GM18907 (cell line): ENCODE data around the gene SPRED2.
A peak's percentile ranks its signal among the peaks of the same experiment; 100 is the strongest.

Experiments
- ATAC-seq: cut with Tn5 transposase; IDR thresholded peaks from one replicate; pipeline ENCODE4 v1.9.1; 2021; ENCODE audit warnings: mild to moderate bottlenecking, moderate library complexity; ENCODE audit not compliant: unreplicated experiment

SPRED2 gene

GRCh38 chr2:65416945-65417344 lies 15.5 kb downstream of the SPRED2 start:
- ATAC-seq = no peak

DNA sequence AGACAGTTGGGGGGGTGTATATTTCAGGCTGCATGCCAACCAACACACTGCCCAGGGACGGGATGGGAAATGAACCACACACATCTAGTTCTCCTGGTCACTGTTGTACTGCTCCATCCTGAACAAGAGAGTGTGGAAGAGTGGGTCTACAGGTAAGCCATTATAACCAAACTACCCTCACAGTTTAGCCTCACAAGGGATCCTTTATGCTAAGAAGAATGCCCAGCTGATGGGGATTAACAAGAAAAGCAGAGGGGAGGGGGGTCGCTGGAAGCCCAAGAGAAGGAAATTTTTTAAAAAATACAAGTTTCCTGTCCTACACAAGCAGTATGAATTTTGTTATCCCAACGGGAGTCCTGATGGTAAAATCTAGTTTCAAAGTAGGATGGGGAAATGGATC lies 16.1 kb downstream of the SPRED2 start:
- ATAC-seq = no peak

DNA sequence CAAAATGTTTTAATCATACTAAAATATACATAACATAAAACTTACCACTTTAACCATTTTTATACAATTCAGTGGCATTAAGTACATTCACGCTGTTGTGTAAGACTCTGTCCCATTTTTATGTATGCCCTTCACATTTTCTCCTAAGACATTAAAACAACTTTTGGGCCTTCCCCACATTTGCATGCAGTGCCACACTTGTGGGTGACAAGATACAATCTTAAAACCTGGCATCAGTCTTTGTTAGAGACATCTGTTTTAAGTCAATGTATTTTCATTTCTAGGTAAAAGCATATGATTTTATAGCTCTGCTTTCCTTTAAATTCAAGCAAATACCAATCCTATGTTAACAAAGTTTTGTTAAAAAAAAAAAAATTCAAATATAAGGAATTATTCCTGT lies 17.3 kb downstream of the SPRED2 start:
- ATAC-seq = no peak

DNA sequence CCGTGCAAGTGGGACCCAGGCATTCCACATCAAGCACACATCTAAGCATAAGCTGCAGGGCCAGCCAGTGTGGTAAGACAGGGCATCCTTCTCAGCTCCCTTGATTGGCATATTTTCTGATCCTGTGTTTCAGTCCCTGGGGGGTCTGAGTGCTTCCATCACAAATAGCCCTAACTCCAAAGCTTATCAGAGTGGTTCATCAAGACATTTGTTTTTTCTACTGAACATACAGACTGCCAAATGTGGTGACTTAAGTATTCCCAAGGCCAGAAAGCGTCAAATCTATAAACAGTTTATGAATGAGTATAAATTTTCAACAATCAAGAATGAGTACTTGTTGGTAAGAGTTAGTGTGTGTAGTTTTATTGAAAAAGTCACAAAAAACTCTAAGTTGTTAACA lies 18.8 kb downstream of the SPRED2 start:
- ATAC-seq = no peak

GRCh38 chr2:65413106-65413505 lies 19.3 kb downstream of the SPRED2 start:
- no peak for ATAC-seq

- ATAC-seq = no peak
Measured at GRCh38 chr2:65411056-65411795, 21.2 kb downstream of the SPRED2 start.

- ATAC-seq = no peak
Measured at GRCh38 chr2:65409045-65409444, 23.4 kb downstream of the SPRED2 start.

DNA sequence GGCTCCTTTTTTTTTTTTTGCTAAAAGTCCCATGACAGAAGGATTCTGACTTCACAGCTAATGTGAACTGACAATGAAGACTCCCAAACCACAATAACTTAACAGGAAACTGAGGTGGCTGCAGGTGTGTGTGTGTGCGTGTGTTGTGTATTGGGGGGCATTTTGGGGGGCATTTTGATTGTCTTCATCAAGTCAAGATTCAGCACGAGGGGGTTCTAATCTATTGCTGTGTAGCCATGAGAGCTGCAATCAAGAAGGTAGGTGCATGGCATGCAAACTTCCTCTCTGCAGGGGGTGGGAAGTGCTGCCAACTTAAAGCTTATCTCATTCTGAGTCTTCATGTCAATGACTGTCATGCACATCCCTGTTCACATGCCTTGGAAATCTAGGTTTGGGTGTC lies 25.2 kb downstream of the SPRED2 start:
- no peak for ATAC-seq

- no peak for ATAC-seq
Measured at GRCh38 chr2:65404988-65405697, 27.3 kb downstream of the SPRED2 start.

DNA sequence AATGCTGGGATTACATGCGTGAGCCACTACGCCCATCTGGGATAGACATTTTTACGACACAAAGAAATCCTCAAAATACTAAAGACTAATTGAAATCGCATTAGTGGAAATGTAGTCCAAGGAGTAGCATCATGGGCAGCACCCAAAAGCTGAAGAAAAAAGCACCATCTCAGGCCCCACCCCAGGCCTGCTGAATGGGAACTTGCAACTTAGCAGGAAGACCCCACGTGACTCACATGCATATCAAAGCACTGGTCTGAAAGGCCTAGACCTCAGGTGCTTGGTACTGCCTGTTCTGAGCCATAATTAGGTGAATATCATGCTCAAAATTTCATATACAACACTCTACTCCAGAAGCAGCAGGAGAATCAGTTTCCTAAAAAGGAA lies 28.9 kb downstream of the SPRED2 start:
- no peak for ATAC-seq

DNA sequence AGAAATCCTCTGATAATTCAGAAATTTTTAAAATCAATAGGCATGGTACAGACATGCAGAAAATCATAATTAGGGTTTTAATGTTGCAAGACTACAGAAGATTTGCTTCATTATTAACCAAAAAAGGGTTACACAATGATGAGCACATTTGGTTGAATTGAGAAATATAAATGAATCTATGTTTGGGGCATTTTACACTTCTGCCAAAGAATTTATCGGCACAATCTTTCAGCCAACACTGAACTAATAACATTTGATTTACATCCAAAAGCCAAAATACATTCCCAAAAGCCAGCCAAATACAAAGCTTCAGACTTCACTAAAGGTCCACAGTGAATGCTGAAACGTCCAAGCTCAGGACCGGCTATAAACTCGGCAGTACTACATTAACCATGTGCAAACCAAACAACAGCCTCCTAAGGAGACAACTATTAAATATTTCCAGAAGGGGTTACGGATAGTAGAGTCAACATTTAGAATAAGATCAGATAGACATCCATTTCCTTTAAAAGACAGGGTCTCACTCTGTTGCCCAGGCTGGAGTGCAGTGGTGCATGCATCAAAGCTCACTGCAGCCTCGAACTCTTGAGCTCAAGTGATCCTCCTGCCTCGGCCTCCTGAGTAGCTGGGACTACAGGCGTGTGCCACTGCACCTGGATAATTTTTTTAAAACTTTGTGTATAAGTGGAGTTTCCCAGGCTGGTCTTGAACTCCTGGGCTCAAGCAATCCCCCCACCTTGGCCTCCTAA lies 29.4 kb downstream of the SPRED2 start:
- ATAC-seq = no peak

GRCh38 chr2:65402323-65402722 lies 30.1 kb downstream of the SPRED2 start:
- ATAC-seq = no peak

- peak; percentile 62 for ATAC-seq
Measured at GRCh38 chr2:65397122-65397521, 35.3 kb downstream of the SPRED2 start.

GRCh38 chr2:65396348-65397026 lies 35.9 kb downstream of the SPRED2 start:
- ATAC-seq = no peak

- ATAC-seq = no peak
Measured at GRCh38 chr2:65395621-65396347, 36.6 kb downstream of the SPRED2 start.

- no peak for ATAC-seq
Measured at GRCh38 chr2:65393743-65394422, 38.5 kb downstream of the SPRED2 start.

DNA sequence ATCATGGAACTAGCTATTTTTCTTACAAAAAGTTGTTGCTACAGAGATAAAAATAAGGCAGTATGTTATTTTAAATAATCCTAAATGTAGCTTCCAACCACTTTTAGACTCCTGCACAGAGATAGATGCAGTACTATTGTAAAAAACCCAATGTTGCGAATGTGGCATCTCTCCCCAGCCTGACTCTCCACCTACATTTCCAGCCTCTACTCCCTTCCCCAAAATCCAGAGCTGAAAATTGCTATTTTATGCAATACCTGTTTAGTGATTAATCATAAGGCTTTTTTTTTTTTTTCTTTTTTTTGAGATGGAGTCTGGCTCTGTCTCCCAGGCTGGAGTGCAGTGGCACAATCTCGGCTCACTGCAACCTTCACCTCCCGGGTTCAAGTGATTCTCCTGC lies 39.4 kb downstream of the SPRED2 start:
- no peak for ATAC-seq

- ATAC-seq = no peak
Measured at GRCh38 chr2:65392609-65393008, 39.8 kb downstream of the SPRED2 start.

GRCh38 chr2:65390134-65390533 lies 42.3 kb downstream of the SPRED2 start:
- peak; percentile 78 for ATAC-seq

DNA sequence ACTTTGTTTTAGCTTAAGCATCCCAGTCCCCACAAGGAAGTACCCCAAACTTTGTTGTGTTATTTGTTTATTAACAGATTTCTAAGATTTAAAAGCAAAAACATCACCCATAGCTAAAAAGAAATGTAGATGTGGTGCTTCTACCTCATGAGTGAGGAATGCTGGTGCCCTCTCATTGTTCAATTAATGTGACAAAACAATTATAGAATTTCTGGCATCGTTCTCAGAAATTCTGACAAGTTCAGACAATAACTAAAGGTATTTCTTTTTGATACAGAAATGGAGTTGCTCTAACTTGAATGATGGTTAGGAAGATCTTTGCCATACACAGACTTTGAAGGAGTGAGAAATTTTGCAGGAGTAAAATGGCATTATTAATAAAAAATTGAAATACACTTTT lies 42.9 kb downstream of the SPRED2 start:
- no peak for ATAC-seq
